WERI-Rb-1 (cell line): ENCODE measurements around the gene HDLBP.

Experiments used
- DNase-seq: peaks from one replicate; pipeline ENCODE4 v3.0.0-alpha.2; 2020
- H3K27ac ChIP-seq: fragments of 250-450 bp; sonication (Bioruptor Pico); 2 replicates; pipeline ENCODE4 v1.5.1; 2020; ENCODE audit warnings: mild to moderate bottlenecking, moderate library complexity
- H3K27me3 ChIP-seq: fragments of 250-450 bp; sonication (Bioruptor Pico); 2 replicates; pipeline ENCODE4 v1.5.1; 2021; ENCODE audit warnings: mild to moderate bottlenecking, low read depth, moderate library complexity; ENCODE audit not compliant: insufficient read depth, severe bottlenecking
- H3K36me3 ChIP-seq: fragments of 250-450 bp; sonication (Bioruptor Pico); 2 replicates; pipeline ENCODE4 v1.5.1; 2020; ENCODE audit warnings: mild to moderate bottlenecking, moderate library complexity
- H3K4me3 ChIP-seq: 2 replicates; pipeline ENCODE4 v1.5.1; 2011; ENCODE audit warnings: low read depth, mild to moderate bottlenecking, control low read depth, low read length
- H3K9me3 ChIP-seq: fragments of 250-450 bp; sonication (Bioruptor Pico); 2 replicates; pipeline ENCODE4 v1.5.1; 2021; ENCODE audit warnings: mild to moderate bottlenecking, moderate library complexity; ENCODE audit not compliant: severe bottlenecking
- TF ChIP-seq, protein P1 (sequence below): IDR thresholded peaks from 2 replicates; pipeline ENCODE4 v1.5.1; 2011; ENCODE audit warnings: low read depth, mild to moderate bottlenecking, control low read depth, inconsistent platforms, low read length

The HDLBP gene

DNA sequence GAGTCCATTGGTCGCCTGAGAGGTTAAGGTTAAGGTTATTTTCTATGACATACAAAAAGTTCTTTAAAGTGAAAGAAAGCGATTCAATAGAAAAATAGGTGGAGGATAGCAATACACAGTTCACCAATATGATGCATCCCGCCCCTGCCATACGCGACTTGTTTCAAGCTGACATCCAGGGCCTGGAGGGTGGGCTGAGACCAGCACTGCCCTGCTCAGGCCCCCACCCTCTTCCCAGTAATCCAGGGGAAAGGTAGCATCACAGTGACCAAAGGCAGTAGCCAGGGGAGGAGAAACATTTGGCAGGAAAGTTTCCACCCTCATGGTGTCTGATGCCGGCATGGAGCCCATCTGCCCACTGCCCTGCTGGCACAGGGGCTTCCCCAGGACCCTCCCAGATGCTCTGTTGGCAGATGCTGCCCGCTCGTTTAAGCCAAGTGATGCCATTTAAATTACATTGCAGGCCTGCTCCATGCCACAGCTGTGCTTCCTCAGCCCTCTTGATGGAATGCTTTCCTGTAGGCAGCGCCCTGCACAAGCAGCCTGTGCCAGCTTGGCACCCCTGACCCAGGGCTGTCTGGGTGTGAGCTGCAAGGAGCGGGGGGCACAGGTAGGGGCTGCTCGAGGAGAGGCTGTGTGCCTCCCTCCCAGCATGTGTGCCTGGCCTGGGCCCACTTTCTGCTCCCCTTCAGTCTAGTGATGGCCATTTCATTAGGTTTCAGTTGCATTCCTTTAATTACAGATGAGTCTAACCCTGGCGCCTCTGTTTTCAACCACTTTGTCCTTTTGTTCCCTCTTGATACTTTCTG lies 137.7 kb downstream of the HDLBP start:
- H3K27me3 ChIP-seq: no peaks in the 10 kb centered on the region
- no peak overlapping the region for H3K4me3 ChIP-seq
- DNase-seq: no peak
- TF ChIP-seq, protein P1, sequence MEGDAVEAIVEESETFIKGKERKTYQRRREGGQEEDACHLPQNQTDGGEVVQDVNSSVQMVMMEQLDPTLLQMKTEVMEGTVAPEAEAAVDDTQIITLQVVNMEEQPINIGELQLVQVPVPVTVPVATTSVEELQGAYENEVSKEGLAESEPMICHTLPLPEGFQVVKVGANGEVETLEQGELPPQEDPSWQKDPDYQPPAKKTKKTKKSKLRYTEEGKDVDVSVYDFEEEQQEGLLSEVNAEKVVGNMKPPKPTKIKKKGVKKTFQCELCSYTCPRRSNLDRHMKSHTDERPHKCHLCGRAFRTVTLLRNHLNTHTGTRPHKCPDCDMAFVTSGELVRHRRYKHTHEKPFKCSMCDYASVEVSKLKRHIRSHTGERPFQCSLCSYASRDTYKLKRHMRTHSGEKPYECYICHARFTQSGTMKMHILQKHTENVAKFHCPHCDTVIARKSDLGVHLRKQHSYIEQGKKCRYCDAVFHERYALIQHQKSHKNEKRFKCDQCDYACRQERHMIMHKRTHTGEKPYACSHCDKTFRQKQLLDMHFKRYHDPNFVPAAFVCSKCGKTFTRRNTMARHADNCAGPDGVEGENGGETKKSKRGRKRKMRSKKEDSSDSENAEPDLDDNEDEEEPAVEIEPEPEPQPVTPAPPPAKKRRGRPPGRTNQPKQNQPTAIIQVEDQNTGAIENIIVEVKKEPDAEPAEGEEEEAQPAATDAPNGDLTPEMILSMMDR: no peak
- H3K27ac ChIP-seq: no peak overlapping the region
- H3K9me3 ChIP-seq: no peaks in the 10 kb centered on the region
- H3K36me3 ChIP-seq: peaks cover 15% of the 10 kb centered on the region
